H1 (cell line): ENCODE data around the gene NLRC3. TPM values are rescaled to one million over a fixed set of nuclear protein-coding genes. Genes with fewer than 3 reads are reported as not detected.

ENCODE experiments used
- NANOG ChIP-seq: IDR thresholded peaks from 2 replicates; pipeline ENCODE4 v1.6.1; 2011; ENCODE audit warnings: low read length, low read depth, mild to moderate bottlenecking, inconsistent platforms; ENCODE audit not compliant: insufficient read depth, poor library complexity, severe bottlenecking
- POLR2AphosphoS5 ChIP-seq: IDR thresholded peaks from 2 replicates; pipeline ENCODE4 v1.6.1; 2011; ENCODE audit warnings: low read depth, low read length
- SAP30 ChIP-seq: fragments of 300-600 bp; sonication (generic); IDR thresholded peaks from 2 replicates; pipeline ENCODE4 v1.7.1; 2012; ENCODE audit warnings: low read length, moderate library complexity, mild to moderate bottlenecking, inconsistent platforms; ENCODE audit not compliant: insufficient read depth, insufficient replicate concordance
- SP2 ChIP-seq: IDR thresholded peaks from 2 replicates; pipeline ENCODE4 v1.6.1; 2012; ENCODE audit warnings: mild to moderate bottlenecking, low read length, inconsistent platforms
- ZNF274 ChIP-seq: IDR thresholded peaks from 2 replicates; pipeline ENCODE4 v1.7.0; 2012; ENCODE audit warnings: low read length, borderline replicate concordance; ENCODE audit errors: extremely low read depth
- polyA plus RNA-seq, 7 experiments: library from polyadenylated mRNA; depleted of rRNA in 3 of 7; stranded (reverse) in 5 of 7; unstranded in 2 of 7; fragments of >200 nt in 5 of 7; fragments of 200-250 nt in 2 of 7; gene quantifications; 1 replicate in 5 of 7; 2 replicates in 1 of 7; 4 replicates in 1 of 7; pipeline versions ENCODE4 v1.2.1 to v1.2.3, GENCODE V29; 2011 to 2013; ENCODE audit warnings: missing spikeins in 2 of 7, mixed read lengths in 2 of 7
- total RNA-seq: library from RNA; stranded (reverse); fragmentation: NEBNext Ultra II Directional; extraction: Animal tissue kit (Norgen Biotek cat#: 25700); gene quantifications from 2 replicates; pipeline ENCODE4 v1.2.1, GENCODE V29; 2021

The NLRC3 gene
- total and polyA plus RNA-seq, 2 of the 8 experiments (the other 6 are each of a cell fraction or from before 2014, with no cell fraction given): 0.18 to 0.20 TPM

DNA sequence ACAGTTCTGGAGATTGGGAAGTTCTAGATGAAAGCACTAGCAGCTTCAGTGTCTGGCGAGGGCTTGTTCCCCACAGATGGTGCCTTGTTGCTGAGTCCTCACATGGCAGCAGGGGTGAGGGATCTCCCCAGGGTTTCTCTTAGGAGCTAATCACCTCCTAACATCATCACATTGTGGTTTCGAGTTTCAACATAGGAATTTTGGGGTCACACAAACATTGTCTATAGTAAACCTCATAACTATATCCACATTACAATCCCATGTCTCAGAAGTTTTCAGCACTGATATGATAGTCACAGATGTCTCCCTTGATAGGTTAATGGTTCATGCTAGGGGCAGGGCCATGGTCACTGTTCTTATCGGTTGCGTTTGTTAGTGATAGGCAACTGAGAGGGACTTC, 62.6 kb downstream of the NLRC3 start (continued):
- TF ChIP-seq ZNF274 (no peak), NANOG (no peak), POLR2AphosphoS5 (no peak), SP2 (no peak), SAP30 (no peak)
